ENCODE results near the gene HOXA2. TPM values are rescaled to one million over a fixed set of nuclear protein-coding genes. Genes with fewer than 3 reads are reported as not detected.

Gene HOXA2
- total RNA-seq, 1 donor from 2014 or later: 1.1 TPM

GRCh38 chr7:27145914-27146412 is 43.5 kb upstream of the HOXA2 start:
- no peak overlapping the region for H3K27ac Mint-ChIP-seq (ENCODE audit: unreplicated experiment)
- H3K27me3 Mint-ChIP-seq (ENCODE audit: unreplicated experiment): peaks cover 46% of the 10 kb centered on the region
- DNase-seq (ENCODE audit: low spot score): no peak
- TF ChIP-seq, protein P1, sequence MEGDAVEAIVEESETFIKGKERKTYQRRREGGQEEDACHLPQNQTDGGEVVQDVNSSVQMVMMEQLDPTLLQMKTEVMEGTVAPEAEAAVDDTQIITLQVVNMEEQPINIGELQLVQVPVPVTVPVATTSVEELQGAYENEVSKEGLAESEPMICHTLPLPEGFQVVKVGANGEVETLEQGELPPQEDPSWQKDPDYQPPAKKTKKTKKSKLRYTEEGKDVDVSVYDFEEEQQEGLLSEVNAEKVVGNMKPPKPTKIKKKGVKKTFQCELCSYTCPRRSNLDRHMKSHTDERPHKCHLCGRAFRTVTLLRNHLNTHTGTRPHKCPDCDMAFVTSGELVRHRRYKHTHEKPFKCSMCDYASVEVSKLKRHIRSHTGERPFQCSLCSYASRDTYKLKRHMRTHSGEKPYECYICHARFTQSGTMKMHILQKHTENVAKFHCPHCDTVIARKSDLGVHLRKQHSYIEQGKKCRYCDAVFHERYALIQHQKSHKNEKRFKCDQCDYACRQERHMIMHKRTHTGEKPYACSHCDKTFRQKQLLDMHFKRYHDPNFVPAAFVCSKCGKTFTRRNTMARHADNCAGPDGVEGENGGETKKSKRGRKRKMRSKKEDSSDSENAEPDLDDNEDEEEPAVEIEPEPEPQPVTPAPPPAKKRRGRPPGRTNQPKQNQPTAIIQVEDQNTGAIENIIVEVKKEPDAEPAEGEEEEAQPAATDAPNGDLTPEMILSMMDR (IDR thresholded peaks at IDR 0.05; ENCODE audit: unreplicated experiment): no peak
- H3K4me1 Mint-ChIP-seq (ENCODE audit: unreplicated experiment): peaks cover 24% of the 10 kb centered on the region
- H3K36me3 Mint-ChIP-seq (ENCODE audit: low read depth, unreplicated experiment): peaks cover 8% of the 10 kb centered on the region
- H3K4me3 Mint-ChIP-seq (ENCODE audit: unreplicated experiment): peak overlapping the region; percentile 58
- no peaks in the 10 kb centered on the region for H3K9me3 Mint-ChIP-seq (ENCODE audit: unreplicated experiment)

GRCh38 chr7:27145165-27145913 is 42.9 kb upstream of the HOXA2 start:
- TF ChIP-seq, protein P1 (IDR thresholded peaks at IDR 0.05; ENCODE audit: unreplicated experiment): no peak
- Mint-ChIP-seq H3K4me3 (ENCODE audit: unreplicated experiment) (peak overlapping the region; percentile 37), H3K27ac (ENCODE audit: unreplicated experiment) (no peak overlapping the region), H3K9me3 (ENCODE audit: unreplicated experiment) (no peaks in the 10 kb centered on the region), H3K27me3 (ENCODE audit: unreplicated experiment) (peaks cover 44% of the 10 kb centered on the region), H3K36me3 (ENCODE audit: low read depth, unreplicated experiment) (peaks cover 8% of the 10 kb centered on the region), H3K4me1 (ENCODE audit: unreplicated experiment) (peaks cover 23% of the 10 kb centered on the region)
- DNase-seq (ENCODE audit: low spot score): no peak

DNA sequence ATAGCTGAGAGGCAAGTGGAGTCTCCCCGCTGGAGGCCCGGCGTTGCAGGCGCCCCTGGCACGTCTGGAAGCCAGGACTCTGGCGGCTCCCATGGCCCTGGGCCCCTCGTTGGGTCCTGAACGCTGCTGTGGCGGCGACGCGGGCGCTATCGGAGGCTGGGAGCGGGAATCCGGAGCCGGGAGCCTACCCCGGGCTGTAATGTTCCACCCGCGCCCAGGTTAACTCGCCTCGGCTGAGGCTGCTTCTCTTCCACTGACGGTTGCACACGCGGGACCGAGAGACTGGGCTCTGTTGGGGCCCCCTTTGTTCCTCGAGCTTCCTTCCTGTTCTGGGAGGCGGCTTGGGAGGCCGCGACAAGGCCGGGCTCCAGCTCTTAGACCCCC is 42.3 kb upstream of the HOXA2 start:
- Mint-ChIP-seq H3K4me3 (ENCODE audit: unreplicated experiment) (peak overlapping the region; percentile 37), H3K27me3 (ENCODE audit: unreplicated experiment) (peaks cover 41% of the 10 kb centered on the region), H3K27ac (ENCODE audit: unreplicated experiment) (no peak overlapping the region), H3K4me1 (ENCODE audit: unreplicated experiment) (peaks cover 24% of the 10 kb centered on the region), H3K36me3 (ENCODE audit: low read depth, unreplicated experiment) (peaks cover 8% of the 10 kb centered on the region), H3K9me3 (ENCODE audit: unreplicated experiment) (no peaks in the 10 kb centered on the region)
- TF ChIP-seq, protein P1 (IDR thresholded peaks at IDR 0.05; ENCODE audit: unreplicated experiment): no peak
- DNase-seq (ENCODE audit: low spot score): no peak

DNA sequence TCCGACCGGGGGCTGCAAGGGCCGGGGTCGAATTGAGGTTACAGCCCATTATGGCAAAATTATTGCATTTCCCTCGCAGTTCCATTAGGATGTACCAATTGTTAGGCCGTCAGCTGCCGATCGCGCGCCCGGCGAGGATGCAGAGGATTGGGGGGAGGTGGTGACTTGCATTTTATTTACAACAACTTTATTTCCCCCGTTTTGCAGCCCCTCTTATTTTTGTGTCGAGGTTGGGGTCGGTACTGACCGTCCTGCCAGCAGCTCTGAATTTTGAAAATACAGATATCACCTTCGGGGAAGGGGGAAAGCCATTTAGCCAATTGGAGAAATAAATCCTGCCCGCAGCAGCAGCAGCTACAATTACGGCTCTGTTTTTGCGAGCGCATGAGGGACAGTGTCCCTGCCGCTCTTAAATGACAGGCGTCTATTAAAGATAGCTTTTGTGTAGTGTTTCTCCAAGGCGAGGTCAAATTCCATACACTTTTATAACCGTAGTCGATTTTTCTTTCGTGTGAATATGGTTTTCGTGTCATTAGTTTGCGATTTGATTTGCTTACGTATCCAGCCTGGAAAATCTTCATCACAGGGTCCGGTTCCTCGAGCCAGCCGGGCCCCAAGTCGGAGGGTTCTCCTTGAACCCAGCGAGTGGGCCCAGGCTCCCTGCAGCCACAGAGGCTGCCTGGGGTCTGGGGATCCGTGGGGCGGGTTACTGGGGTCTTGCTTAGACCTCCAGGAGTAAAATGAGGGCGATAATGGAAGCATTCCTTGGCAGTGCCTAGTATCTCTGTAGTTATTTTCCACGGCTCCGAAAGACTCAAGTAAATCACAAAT is 41.7 kb upstream of the HOXA2 start:
- no peak for DNase-seq (ENCODE audit: low spot score)
- Mint-ChIP-seq H3K4me3 (ENCODE audit: unreplicated experiment) (no peak overlapping the region), H3K27ac (ENCODE audit: unreplicated experiment) (no peak overlapping the region), H3K27me3 (ENCODE audit: unreplicated experiment) (peaks cover 42% of the 10 kb centered on the region), H3K4me1 (ENCODE audit: unreplicated experiment) (peaks cover 25% of the 10 kb centered on the region), H3K9me3 (ENCODE audit: unreplicated experiment) (no peaks in the 10 kb centered on the region), H3K36me3 (ENCODE audit: low read depth, unreplicated experiment) (peaks cover 8% of the 10 kb centered on the region)
- TF ChIP-seq, protein P1 (IDR thresholded peaks at IDR 0.05; ENCODE audit: unreplicated experiment): no peak
